Activated CD4-positive, alpha-beta memory T cell treated with anti-CD3 and anti-CD28 coated beads, Interleukin-2, amount 10 ng/mL, durations not matched to agents 7 days and 5 days (primary cell): ENCODE results near the gene KCTD10. TPM values are rescaled to one million over a fixed set of nuclear protein-coding genes. Genes with fewer than 3 reads are reported as not detected.
"Not testable (repeated sequence)": the region's sequence is repeated elsewhere in the genome, so short reads cannot be mapped to it uniquely, and the experiment has no call there.

Experiments
- CTCF ChIA-PET: fragments of 350-600 bp; sonication (Branson Sonifier 250); formaldehyde crosslinking; loops from one replicate; lab custom pipeline; 2021; ENCODE audit warnings: antibody characterized with exemption, inconsistent platforms; lab: Charles Lee
- POLR2A ChIA-PET: fragments of 350-600 bp; sonication (Branson Sonifier 250); formaldehyde crosslinking; loops from one replicate; lab custom pipeline; 2021; ENCODE audit warnings: antibody characterized with exemption; lab: Charles Lee
- DNase-seq: peaks from one replicate; pipeline ENCODE4 v3.0.0-alpha.2; 2020
- H3K27ac Mint-ChIP-seq: one replicate; pipeline ENCODE4 v1.8.0; 2021; ENCODE audit warnings: mild to moderate bottlenecking, mixed read lengths
- H3K27me3 Mint-ChIP-seq: one replicate; pipeline ENCODE4 v1.8.0; 2021; ENCODE audit warnings: mixed read lengths
- H3K36me3 Mint-ChIP-seq: one replicate; pipeline ENCODE4 v1.8.0; 2021; ENCODE audit warnings: low read depth, mixed read lengths
- H3K4me1 Mint-ChIP-seq: one replicate; pipeline ENCODE4 v1.8.0; 2021; ENCODE audit warnings: mixed read lengths
- H3K4me3 Mint-ChIP-seq: one replicate; pipeline ENCODE4 v1.8.0; 2021; ENCODE audit warnings: mild to moderate bottlenecking, mixed read lengths
- H3K9me3 Mint-ChIP-seq: one replicate; pipeline ENCODE4 v1.8.0; 2021; ENCODE audit warnings: mixed read lengths
- total RNA-seq, 2 experiments: library from RNA; stranded (reverse); gene quantifications; one replicate each; pipeline ENCODE4 v1.2.3, GENCODE V29; 2021

The KCTD10 gene
- total RNA-seq, 2 experiments from 2014 or later: 44.1 to 45.2 TPM

- DNase-seq: no peak
- Mint-ChIP-seq H3K36me3 (no peaks in the 10 kb centered on the region), H3K27me3 (no peaks in the 10 kb centered on the region), H3K27ac (no peak overlapping the region), H3K4me3 (no peak overlapping the region), H3K4me1 (no peaks in the 10 kb centered on the region), H3K9me3 (no peaks in the 10 kb centered on the region)
- ChIA-PET POLR2A (no interaction called here), CTCF (no interaction called here)
These were observed 37.9 kb downstream of the KCTD10 start for GRCh38 chr12:109439181-109439580.

GRCh38 chr12:109436188-109436560, 40.9 kb downstream of the KCTD10 start:
- peaks cover 11% of the 10 kb centered on the region for H3K4me1 Mint-ChIP-seq
- no peaks in the 10 kb centered on the region for H3K36me3 Mint-ChIP-seq
- no peak overlapping the region for H3K27ac Mint-ChIP-seq
- ChIA-PET CTCF (no interaction called here), POLR2A (no interaction called here)
- no peak overlapping the region for H3K4me3 Mint-ChIP-seq
- H3K9me3 Mint-ChIP-seq: no peaks in the 10 kb centered on the region
- no peaks in the 10 kb centered on the region for H3K27me3 Mint-ChIP-seq
- no peak for DNase-seq

DNA sequence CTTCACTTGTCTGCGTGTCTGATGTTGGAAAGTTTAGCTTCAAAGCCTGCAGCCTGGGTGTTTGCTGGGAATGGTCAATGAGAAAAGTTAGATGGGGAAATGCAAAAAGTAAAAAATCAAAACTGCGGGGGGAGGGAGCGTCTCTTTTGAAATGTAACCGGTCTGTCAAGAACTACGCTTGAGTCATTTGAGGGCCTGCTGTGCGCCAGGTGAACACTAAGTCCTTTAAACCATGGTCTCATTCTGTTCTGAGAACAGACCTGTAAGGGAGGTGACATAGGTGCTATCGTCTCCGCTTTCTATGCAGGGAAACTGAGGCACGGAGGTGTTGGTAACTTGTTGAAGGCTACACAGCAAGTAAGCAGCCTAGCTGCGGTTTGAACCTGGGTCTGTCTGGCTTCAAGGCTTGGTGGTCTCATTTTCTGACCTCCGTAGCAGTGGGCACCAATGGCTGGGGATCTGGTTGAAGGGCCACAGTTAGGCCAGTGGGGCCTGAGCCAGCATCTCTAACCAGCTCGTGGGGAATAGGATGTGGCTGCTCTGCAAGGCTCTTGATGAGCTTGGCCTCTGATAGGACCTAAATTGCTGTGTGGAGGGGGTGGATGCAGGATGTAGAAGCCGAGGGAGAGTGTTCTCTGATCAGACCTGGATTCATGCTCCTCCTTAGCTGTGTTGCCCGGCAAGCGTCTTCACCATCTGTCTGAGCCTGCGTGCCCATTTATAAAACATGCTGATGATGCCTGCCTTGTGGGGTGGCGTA, 41.5 kb downstream of the KCTD10 start:
- POLR2A ChIA-PET: no interaction called here
- Mint-ChIP-seq H3K27ac (no peak overlapping the region), H3K4me3 (no peak overlapping the region), H3K9me3 (no peaks in the 10 kb centered on the region), H3K36me3 (no peaks in the 10 kb centered on the region), H3K4me1 (peaks cover 11% of the 10 kb centered on the region), H3K27me3 (no peaks in the 10 kb centered on the region)
- no peak for DNase-seq
- CTCF ChIA-PET: no interaction called here

DNA sequence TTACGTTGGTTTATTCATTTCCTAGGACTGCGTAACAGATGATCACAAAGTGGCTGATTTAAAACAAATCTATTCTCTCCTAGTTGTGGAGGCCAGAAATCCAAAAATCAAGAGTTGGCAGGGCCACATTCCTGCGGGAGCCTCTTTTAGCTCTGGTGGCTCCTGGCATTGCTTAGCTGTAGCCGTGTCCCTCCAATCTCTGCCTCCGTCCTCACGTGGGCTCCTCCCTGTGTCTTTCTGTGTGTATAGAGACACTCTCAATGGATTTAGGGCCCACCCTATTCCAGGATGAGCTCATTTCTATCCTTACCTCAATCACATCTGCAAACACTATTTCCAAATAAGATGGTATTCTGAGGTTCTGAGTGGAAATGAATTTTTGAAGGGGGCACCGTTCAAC, 42.5 kb downstream of the KCTD10 start:
- no peak overlapping the region for H3K27ac Mint-ChIP-seq
- H3K36me3 Mint-ChIP-seq: no peaks in the 10 kb centered on the region
- no peaks in the 10 kb centered on the region for H3K27me3 Mint-ChIP-seq
- H3K9me3 Mint-ChIP-seq: no peaks in the 10 kb centered on the region
- peaks cover 11% of the 10 kb centered on the region for H3K4me1 Mint-ChIP-seq
- ChIA-PET POLR2A (no interaction called here), CTCF (interaction anchor here (1.1 to 3.5 kb wide), 2 partner anchors 12 to 163 kb away, joined by 3 to 16 read pairs; no protein-coding TSS in a partner anchor)
- DNase-seq: no peak
- H3K4me3 Mint-ChIP-seq: no peak overlapping the region

- Mint-ChIP-seq H3K27ac (no peak overlapping the region), H3K4me3 (no peak overlapping the region), H3K36me3 (no peaks in the 10 kb centered on the region), H3K27me3 (no peaks in the 10 kb centered on the region), H3K9me3 (no peaks in the 10 kb centered on the region), H3K4me1 (peaks cover 11% of the 10 kb centered on the region)
- ChIA-PET POLR2A (interaction anchor here (1.0 to 1.6 kb wide), 2 partner anchors 18 to 42 kb away, joined by 3 to 5 read pairs; no protein-coding TSS in a partner anchor), CTCF (interaction anchor here (0.6 to 3.5 kb wide), 18 partner anchors 10 to 342 kb away, joined by 3 to 16 read pairs (median 5); partner anchors contain the start of genes KCTD10 and UBE3B)
- no peak for DNase-seq
These were observed 43.5 kb downstream of the KCTD10 start for GRCh38 chr12:109433618-109434017.

GRCh38 chr12:109432842-109433304, 44.2 kb downstream of the KCTD10 start:
- Mint-ChIP-seq H3K27me3 (no peaks in the 10 kb centered on the region), H3K9me3 (no peaks in the 10 kb centered on the region), H3K36me3 (no peaks in the 10 kb centered on the region), H3K4me3 (no peak overlapping the region), H3K27ac (no peak overlapping the region), H3K4me1 (peaks cover 11% of the 10 kb centered on the region)
- ChIA-PET CTCF (interaction anchor here (0.7 to 3.5 kb wide), 20 partner anchors 10 to 342 kb away, joined by 3 to 16 read pairs (median 4); partner anchors contain the start of genes KCTD10 and UBE3B), POLR2A (interaction anchor here (1.0 to 1.6 kb wide), 2 partner anchors 19 to 43 kb away, joined by 3 to 5 read pairs; no protein-coding TSS in a partner anchor)
- DNase-seq: peak; percentile 85

DNA sequence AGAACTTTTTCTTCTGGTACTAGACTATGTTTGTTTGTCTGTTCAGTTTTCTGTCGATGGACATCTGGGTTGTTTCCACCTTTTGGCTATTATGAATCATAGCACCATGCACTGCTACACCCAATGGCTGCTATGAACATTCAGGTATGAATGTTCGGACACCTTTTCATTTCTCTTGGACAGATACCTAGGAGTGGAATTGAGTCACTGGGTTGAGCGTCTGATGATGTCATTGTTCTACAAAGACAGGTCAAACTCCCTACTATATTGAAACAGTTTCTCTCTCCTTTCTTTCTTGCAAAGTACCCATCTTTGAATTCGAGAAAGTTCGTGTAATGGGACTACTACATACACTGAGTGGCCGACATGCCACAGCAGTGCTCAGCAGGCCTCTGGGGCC, 44.7 kb downstream of the KCTD10 start:
- no peak overlapping the region for H3K27ac Mint-ChIP-seq
- H3K4me1 Mint-ChIP-seq: peaks cover 11% of the 10 kb centered on the region
- no peaks in the 10 kb centered on the region for H3K9me3 Mint-ChIP-seq
- H3K36me3 Mint-ChIP-seq: no peaks in the 10 kb centered on the region
- H3K27me3 Mint-ChIP-seq: no peaks in the 10 kb centered on the region
- POLR2A ChIA-PET: interaction anchor here (1.6 kb wide), 1 partner anchor 44 kb away, joined by 5 read pairs; no protein-coding TSS in a partner anchor
- DNase-seq: no peak
- no peak overlapping the region for H3K4me3 Mint-ChIP-seq
- CTCF ChIA-PET: interaction anchor here (0.7 to 3.5 kb wide), 17 partner anchors 10 to 343 kb away, joined by 3 to 16 read pairs (median 4); partner anchors contain the start of genes KCTD10 and UBE3B

DNA sequence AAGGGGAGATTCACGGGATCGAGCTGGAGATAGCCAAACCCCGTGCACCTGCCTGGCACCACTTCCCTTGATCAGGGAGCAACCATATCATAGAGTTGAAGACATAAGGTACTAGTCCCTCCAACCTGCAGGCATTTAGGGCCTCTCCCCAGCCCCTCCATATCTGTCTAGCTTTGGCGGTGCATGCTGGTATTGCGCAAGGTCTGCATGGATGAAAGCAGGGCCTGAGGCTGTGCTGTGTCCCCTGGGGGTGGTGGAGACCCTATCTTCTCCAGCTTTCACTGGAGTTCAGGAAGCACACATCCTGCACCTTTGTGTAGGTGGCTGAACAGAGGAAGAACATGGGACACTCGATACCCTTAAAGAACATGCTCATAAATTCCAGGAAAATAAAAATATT, 46.9 kb downstream of the KCTD10 start:
- H3K4me3 Mint-ChIP-seq: no peak overlapping the region
- H3K36me3 Mint-ChIP-seq: no peaks in the 10 kb centered on the region
- no peak overlapping the region for H3K27ac Mint-ChIP-seq
- H3K27me3 Mint-ChIP-seq: no peaks in the 10 kb centered on the region
- POLR2A ChIA-PET: no interaction called here
- H3K4me1 Mint-ChIP-seq: peaks cover 11% of the 10 kb centered on the region
- H3K9me3 Mint-ChIP-seq: no peaks in the 10 kb centered on the region
- CTCF ChIA-PET: interaction anchor here (0.7 to 1.9 kb wide), 4 partner anchors 8 to 345 kb away, joined by 3 to 8 read pairs (median 5); partner anchors contain the start of genes KCTD10 and UBE3B
- no peak for DNase-seq

- POLR2A ChIA-PET, H3K27ac Mint-ChIP-seq, H3K27me3 Mint-ChIP-seq, H3K9me3 Mint-ChIP-seq, H3K4me3 Mint-ChIP-seq, H3K36me3 Mint-ChIP-seq, DNase-seq: not testable (repeated sequence)
- CTCF ChIA-PET: interaction anchor here (0.7 to 2.1 kb wide), 14 partner anchors 9 to 145 kb away, joined by 3 to 13 read pairs (median 4); partner anchors contain the start of gene KCTD10
- peaks cover 11% of the 10 kb centered on the region for H3K4me1 Mint-ChIP-seq
These were observed 48.3 kb downstream of the KCTD10 start for GRCh38 chr12:109428804-109429203.

DNA sequence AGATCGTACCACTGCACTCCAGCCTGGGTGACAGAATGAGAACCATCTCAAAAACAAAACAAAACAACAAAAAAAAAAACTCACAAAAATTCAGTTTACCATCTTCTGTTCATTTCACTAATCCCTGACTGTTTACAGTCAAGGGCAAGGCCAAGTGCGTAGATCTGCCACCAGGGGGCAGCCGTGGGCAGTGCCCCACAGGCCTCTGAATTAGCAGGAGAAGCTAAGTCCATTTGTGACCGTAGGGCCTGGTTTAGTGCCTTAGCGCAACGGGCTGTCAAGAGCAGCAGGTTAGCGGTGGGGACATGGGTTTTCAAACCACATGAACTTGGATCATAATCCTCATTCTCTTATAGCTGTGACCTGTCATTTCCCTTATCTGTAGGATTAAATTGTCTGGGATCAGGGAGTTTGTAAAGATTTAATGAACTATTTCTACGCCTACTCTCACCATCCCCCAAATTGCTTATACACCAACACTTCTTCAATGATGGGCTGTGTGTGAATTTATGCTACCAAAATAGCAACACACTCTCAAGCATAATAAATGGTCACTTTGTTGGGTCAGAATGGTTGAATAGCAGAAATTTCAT, 49.0 kb downstream of the KCTD10 start:
- Mint-ChIP-seq H3K4me1 (peaks cover 6% of the 10 kb centered on the region), H3K9me3 (no peaks in the 10 kb centered on the region), H3K27me3 (peaks cover 2% of the 10 kb centered on the region), H3K36me3 (no peaks in the 10 kb centered on the region), H3K4me3 (no peak overlapping the region), H3K27ac (no peak overlapping the region)
- CTCF ChIA-PET: interaction anchor here (0.5 to 2.1 kb wide), 23 partner anchors 9 to 1588 kb away, joined by 3 to 13 read pairs (median 4); partner anchors contain the start of gene KCTD10
- DNase-seq: peak; percentile 77
- POLR2A ChIA-PET: interaction anchor here (1.0 kb wide), 1 partner anchor 21 kb away, joined by 3 read pairs; no protein-coding TSS in a partner anchor

DNA sequence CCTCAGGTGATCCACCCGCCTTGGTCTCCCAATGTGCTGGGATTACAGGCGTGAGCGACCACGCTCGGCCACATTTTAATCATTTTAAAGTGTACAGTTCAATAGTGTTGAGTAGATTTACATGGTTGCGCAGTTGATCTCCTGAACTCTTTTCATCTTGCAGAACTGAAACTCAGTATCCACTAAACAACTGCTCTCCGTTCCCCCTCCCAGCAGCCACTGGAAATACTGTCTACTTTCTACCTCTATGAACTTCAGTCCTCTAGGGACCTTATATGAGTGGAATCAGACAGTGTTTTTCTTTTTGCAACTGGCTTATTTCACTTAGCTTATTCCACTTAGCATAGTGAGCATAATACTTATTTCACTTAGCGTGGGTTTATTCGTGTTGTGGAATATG, 53.7 kb downstream of the KCTD10 start:
- Mint-ChIP-seq H3K27ac (no peak overlapping the region), H3K4me1 (no peaks in the 10 kb centered on the region), H3K9me3 (peaks cover 3% of the 10 kb centered on the region), H3K4me3 (no peak overlapping the region), H3K27me3 (peaks cover 20% of the 10 kb centered on the region), H3K36me3 (no peaks in the 10 kb centered on the region)
- CTCF ChIA-PET: interaction anchor here (3.7 kb wide), 1 partner anchor 10 kb away, joined by 16 read pairs; no protein-coding TSS in a partner anchor
- DNase-seq: no peak
- POLR2A ChIA-PET: no interaction called here

DNA sequence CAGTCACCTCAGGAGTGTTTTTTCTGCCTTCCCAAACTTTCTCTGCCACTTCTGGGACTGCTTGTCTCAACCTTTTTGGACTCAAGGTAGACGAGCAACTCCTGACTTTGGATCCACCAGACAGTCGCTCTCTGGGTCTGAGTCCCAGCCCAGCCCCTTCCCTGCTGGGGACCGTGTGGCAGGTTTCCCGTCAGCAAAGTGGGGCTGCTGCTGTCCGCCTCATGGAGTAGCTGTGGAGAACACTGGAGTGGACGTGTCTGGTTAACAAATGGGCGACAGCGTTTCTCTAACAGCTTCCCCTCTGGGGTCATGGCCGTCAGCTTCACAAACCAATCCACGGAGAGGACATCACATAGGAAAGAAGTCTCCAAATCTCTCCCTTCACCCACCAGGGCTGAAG, 54.8 kb downstream of the KCTD10 start:
- ChIA-PET CTCF (interaction anchor here (0.5 to 3.7 kb wide), 4 partner anchors 8 to 33 kb away, joined by 3 to 16 read pairs (median 3); no protein-coding TSS in a partner anchor), POLR2A (no interaction called here)
- no peak overlapping the region for H3K4me3 Mint-ChIP-seq
- DNase-seq: no peak
- no peak overlapping the region for H3K27ac Mint-ChIP-seq
- H3K36me3 Mint-ChIP-seq: no peaks in the 10 kb centered on the region
- H3K4me1 Mint-ChIP-seq: no peaks in the 10 kb centered on the region
- peaks cover 20% of the 10 kb centered on the region for H3K27me3 Mint-ChIP-seq
- H3K9me3 Mint-ChIP-seq: peaks cover 3% of the 10 kb centered on the region
